Measurements from ENCODE around the gene ERN1. TPM values are rescaled to one million over a fixed set of nuclear protein-coding genes. Genes with fewer than 3 reads are reported as not detected.

Gene ERN1
- total and polyA plus RNA-seq, 2 of the 13 experiments (the other 11 are each of a cell fraction or from before 2014, with no cell fraction given), result 6.0 to 12.7 TPM

DNA sequence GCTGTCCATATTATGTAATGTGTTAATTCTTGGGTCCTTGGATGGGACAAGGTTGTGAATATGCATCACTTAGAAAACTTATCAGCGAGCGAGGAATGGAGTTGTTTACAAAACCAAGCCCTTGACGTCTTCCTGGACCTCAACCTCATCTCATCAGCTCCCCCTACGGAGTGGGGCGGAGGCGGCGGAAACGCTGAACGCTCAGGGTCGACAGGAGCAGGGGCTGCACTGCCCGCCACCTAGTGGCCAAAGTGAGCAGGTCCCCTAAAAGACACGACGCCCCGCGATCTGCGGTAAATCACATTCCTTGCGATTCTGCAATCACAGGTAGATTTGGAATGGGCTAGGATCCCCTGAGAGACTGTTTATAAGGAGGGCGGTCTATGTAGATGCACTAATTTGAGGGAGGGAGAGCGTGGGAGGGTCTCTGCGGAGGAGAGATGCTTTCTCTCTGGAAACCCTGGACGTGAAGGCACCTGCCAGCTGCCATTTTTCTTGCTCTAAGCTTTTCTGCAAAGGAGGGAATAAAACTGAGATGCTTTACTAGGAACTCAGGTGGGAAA lies 104.1 kb downstream of the ERN1 start (continued):
- no peak for TF ChIP-seq PAF1 (CRISPR knock-in tag; IDR thresholded peaks at IDR 0.05)
- no peak for TF ChIP-seq RBFOX2 (IDR thresholded peaks at IDR 0.05; ENCODE audit: low read depth, low read length)
- peak; percentile 78 for TF ChIP-seq FOXA3 (CRISPR knock-in tag; IDR thresholded peaks at IDR 0.05)
- TF ChIP-seq ZNF44 (CRISPR knock-in tag; IDR thresholded peaks at IDR 0.05), result peak; percentile 76; the same call in 1 of the 2 replicates
- no peak for TF ChIP-seq ZNF776 (CRISPR knock-in tag; IDR thresholded peaks at IDR 0.05)
- TF ChIP-seq, protein P1, sequence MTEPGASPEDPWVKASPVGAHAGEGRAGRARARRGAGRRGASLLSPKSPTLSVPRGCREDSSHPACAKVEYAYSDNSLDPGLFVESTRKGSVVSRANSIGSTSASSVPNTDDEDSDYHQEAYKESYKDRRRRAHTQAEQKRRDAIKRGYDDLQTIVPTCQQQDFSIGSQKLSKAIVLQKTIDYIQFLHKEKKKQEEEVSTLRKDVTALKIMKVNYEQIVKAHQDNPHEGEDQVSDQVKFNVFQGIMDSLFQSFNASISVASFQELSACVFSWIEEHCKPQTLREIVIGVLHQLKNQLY (CRISPR knock-in tag; IDR thresholded peaks at IDR 0.05), result peak; percentile 43; the same call in 1 of the 2 replicates
- no peak for TF ChIP-seq ZNF660 (CRISPR knock-in tag; IDR thresholded peaks at IDR 0.05; ENCODE audit: borderline replicate concordance, low read depth)
- TF ChIP-seq ZFP90 (CRISPR knock-in tag; IDR thresholded peaks at IDR 0.05; ENCODE audit: borderline replicate concordance), result 0 out of 2 replicates have a peak, but pooled peaks have one; percentile 42
- peak; percentile 62 for TF ChIP-seq ZNF768 (CRISPR knock-in tag; IDR thresholded peaks at IDR 0.05)
- TF ChIP-seq, protein P2, sequence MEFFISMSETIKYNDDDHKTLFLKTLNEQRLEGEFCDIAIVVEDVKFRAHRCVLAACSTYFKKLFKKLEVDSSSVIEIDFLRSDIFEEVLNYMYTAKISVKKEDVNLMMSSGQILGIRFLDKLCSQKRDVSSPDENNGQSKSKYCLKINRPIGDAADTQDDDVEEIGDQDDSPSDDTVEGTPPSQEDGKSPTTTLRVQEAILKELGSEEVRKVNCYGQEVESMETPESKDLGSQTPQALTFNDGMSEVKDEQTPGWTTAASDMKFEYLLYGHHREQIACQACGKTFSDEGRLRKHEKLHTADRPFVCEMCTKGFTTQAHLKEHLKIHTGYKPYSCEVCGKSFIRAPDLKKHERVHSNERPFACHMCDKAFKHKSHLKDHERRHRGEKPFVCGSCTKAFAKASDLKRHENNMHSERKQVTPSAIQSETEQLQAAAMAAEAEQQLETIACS (CRISPR knock-in tag; IDR thresholded peaks at IDR 0.05), result no peak
- no peak for TF ChIP-seq MAFF (IDR thresholded peaks at IDR 0.05; ENCODE audit: low read depth, low read length)
- TF ChIP-seq, protein P3, sequence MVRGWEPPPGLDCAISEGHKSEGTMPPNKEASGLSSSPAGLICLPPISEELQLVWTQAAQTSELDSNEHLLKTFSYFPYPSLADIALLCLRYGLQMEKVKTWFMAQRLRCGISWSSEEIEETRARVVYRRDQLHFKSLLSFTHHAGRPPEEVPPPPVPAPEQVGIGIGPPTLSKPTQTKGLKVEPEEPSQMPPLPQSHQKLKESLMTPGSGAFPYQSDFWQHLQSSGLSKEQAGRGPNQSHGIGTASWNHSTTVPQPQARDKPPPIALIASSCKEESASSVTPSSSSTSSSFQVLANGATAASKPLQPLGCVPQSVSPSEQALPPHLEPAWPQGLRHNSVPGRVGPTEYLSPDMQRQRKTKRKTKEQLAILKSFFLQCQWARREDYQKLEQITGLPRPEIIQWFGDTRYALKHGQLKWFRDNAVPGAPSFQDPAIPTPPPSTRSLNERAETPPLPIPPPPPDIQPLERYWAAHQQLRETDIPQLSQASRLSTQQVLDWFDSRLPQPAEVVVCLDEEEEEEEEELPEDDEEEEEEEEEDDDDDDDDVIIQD (CRISPR knock-in tag; IDR thresholded peaks at IDR 0.05; ENCODE audit: low read depth), result peak; percentile 88
- TF ChIP-seq, protein P4, sequence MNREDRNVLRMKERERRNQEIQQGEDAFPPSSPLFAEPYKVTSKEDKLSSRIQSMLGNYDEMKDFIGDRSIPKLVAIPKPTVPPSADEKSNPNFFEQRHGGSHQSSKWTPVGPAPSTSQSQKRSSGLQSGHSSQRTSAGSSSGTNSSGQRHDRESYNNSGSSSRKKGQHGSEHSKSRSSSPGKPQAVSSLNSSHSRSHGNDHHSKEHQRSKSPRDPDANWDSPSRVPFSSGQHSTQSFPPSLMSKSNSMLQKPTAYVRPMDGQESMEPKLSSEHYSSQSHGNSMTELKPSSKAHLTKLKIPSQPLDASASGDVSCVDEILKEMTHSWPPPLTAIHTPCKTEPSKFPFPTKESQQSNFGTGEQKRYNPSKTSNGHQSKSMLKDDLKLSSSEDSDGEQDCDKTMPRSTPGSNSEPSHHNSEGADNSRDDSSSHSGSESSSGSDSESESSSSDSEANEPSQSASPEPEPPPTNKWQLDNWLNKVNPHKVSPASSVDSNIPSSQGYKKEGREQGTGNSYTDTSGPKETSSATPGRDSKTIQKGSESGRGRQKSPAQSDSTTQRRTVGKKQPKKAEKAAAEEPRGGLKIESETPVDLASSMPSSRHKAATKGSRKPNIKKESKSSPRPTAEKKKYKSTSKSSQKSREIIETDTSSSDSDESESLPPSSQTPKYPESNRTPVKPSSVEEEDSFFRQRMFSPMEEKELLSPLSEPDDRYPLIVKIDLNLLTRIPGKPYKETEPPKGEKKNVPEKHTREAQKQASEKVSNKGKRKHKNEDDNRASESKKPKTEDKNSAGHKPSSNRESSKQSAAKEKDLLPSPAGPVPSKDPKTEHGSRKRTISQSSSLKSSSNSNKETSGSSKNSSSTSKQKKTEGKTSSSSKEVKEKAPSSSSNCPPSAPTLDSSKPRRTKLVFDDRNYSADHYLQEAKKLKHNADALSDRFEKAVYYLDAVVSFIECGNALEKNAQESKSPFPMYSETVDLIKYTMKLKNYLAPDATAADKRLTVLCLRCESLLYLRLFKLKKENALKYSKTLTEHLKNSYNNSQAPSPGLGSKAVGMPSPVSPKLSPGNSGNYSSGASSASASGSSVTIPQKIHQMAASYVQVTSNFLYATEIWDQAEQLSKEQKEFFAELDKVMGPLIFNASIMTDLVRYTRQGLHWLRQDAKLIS (CRISPR knock-in tag; IDR thresholded peaks at IDR 0.05), result no peak
- TF ChIP-seq, protein P5, sequence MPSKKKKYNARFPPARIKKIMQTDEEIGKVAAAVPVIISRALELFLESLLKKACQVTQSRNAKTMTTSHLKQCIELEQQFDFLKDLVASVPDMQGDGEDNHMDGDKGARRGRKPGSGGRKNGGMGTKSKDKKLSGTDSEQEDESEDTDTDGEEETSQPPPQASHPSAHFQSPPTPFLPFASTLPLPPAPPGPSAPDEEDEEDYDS (CRISPR knock-in tag; IDR thresholded peaks at IDR 0.05), result peak; percentile 54; the same call in 1 of the 2 replicates
- no peak for TF ChIP-seq TBX3 (IDR thresholded peaks at IDR 0.05; ENCODE audit: borderline replicate concordance)
- no peak for TF ChIP-seq PHF20 (CRISPR knock-in tag; IDR thresholded peaks at IDR 0.05)
- TF ChIP-seq ZFYVE20 (CRISPR knock-in tag; IDR thresholded peaks at IDR 0.05; ENCODE audit: borderline replicate concordance, low read depth), result no peak
- TF ChIP-seq, protein P6, sequence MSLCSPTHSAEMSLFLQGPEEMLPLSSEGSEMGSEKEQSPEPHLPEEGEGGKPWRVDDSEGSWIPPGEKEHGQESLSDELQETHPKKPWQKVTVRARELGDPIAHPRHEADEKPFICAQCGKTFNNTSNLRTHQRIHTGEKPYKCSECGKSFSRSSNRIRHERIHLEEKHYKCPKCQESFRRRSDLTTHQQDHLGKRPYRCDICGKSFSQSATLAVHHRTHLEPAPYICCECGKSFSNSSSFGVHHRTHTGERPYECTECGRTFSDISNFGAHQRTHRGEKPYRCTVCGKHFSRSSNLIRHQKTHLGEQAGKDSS (CRISPR knock-in tag; IDR thresholded peaks at IDR 0.05; ENCODE audit: borderline replicate concordance, low read depth), result peak; percentile 46; the same call in 1 of the 2 replicates
- TF ChIP-seq ZNF3 (CRISPR knock-in tag; IDR thresholded peaks at IDR 0.05), result no peak
- no peak for TF ChIP-seq SP140L (CRISPR knock-in tag; IDR thresholded peaks at IDR 0.05; ENCODE audit: borderline replicate concordance)
- no peak for TF ChIP-seq PAX8 (CRISPR knock-in tag; IDR thresholded peaks at IDR 0.05; ENCODE audit: borderline replicate concordance)
- TF ChIP-seq ARID2 (CRISPR knock-in tag; IDR thresholded peaks at IDR 0.05; ENCODE audit: borderline replicate concordance), result no peak
- no peak for TF ChIP-seq NR1H2 (CRISPR knock-in tag; IDR thresholded peaks at IDR 0.05; ENCODE audit: borderline replicate concordance, low read depth)

All from HepG2 (cell line).